ENCODE data around the gene PDE6G.
"Not testable (repeated sequence)": the region's sequence is repeated elsewhere in the genome, so short reads cannot be mapped to it uniquely, and the experiment has no call there.

Gene PDE6G

GRCh38 chr17:81687770-81688541 lies 31.6 kb upstream of the PDE6G start:
- no peak for DNase-seq

GRCh38 chr17:81686614-81687013 lies 30.3 kb upstream of the PDE6G start:
- no peak for DNase-seq

GRCh38 chr17:81685108-81685507 lies 28.8 kb upstream of the PDE6G start:
- DNase-seq: no peak

- no peak for DNase-seq
These were observed 28.1 kb upstream of the PDE6G start for GRCh38 chr17:81684442-81684911.

GRCh38 chr17:81683584-81684441 lies 27.5 kb upstream of the PDE6G start, which contains the start of the genes ARL16 and HGS:
TSS of gene ARL16 (minus strand) at chr17:81683797. CDS start at chr17:81683753, 44 bp downstream.
TSS of gene HGS (plus strand) at chr17:81684011. CDS start at chr17:81684067, 56 bp downstream.
- DNase-seq: peak; percentile 61 to 85

- DNase-seq: no peak
These were observed 26.9 kb upstream of the PDE6G start for GRCh38 chr17:81683208-81683583.

- DNase-seq: no peak
These were observed 26.3 kb upstream of the PDE6G start for GRCh38 chr17:81682565-81683207.

GRCh38 chr17:81681672-81682071 lies 25.3 kb upstream of the PDE6G start:
- no peak for DNase-seq

- no peak for DNase-seq
These were observed 23.8 kb upstream of the PDE6G start for GRCh38 chr17:81680150-81680549.

GRCh38 chr17:81676906-81677305 lies 20.6 kb upstream of the PDE6G start:
- no peak for DNase-seq

GRCh38 chr17:81675515-81676221 lies 19.3 kb upstream of the PDE6G start:
- not testable (repeated sequence) for DNase-seq

GRCh38 chr17:81673561-81674258 lies 17.4 kb upstream of the PDE6G start:
- DNase-seq: no peak

- no peak for DNase-seq
These were observed 16.6 kb upstream of the PDE6G start for GRCh38 chr17:81672954-81673353.

- no peak for DNase-seq
These were observed 16.2 kb upstream of the PDE6G start for GRCh38 chr17:81672504-81672903.

- no peak for DNase-seq
These were observed 11.4 kb upstream of the PDE6G start for GRCh38 chr17:81667754-81668153.

GRCh38 chr17:81666342-81667191 lies 10.2 kb upstream of the PDE6G start, which contains the start of the genes CCDC137 and OXLD1:
TSS of gene CCDC137 (plus strand) at chr17:81666737. CDS start at chr17:81666767, 30 bp downstream.
TSS of gene OXLD1 (minus strand) at chr17:81666605. CDS start at chr17:81666577, 28 bp downstream.
- peak in 1 of 2 experiments; percentile 90 for DNase-seq

GRCh38 chr17:81666092-81666341 lies 9.7 kb upstream of the PDE6G start:
- DNase-seq: no peak

- DNase-seq: no peak
These were observed 9.1 kb upstream of the PDE6G start for GRCh38 chr17:81665205-81666091.

- no peak for DNase-seq
These were observed 7.7 kb upstream of the PDE6G start for GRCh38 chr17:81664051-81664470.

- no peak for DNase-seq
These were observed 5.7 kb upstream of the PDE6G start for GRCh38 chr17:81662002-81662401.
